GM19438 (cell line): ENCODE data around the gene RNU6-1.

ENCODE experiments used
- ATAC-seq: cut with Tn5 transposase; IDR thresholded peaks from one replicate; pipeline ENCODE4 v1.9.1; 2021; ENCODE audit warnings: low read depth; ENCODE audit not compliant: unreplicated experiment

Gene RNU6-1

DNA sequence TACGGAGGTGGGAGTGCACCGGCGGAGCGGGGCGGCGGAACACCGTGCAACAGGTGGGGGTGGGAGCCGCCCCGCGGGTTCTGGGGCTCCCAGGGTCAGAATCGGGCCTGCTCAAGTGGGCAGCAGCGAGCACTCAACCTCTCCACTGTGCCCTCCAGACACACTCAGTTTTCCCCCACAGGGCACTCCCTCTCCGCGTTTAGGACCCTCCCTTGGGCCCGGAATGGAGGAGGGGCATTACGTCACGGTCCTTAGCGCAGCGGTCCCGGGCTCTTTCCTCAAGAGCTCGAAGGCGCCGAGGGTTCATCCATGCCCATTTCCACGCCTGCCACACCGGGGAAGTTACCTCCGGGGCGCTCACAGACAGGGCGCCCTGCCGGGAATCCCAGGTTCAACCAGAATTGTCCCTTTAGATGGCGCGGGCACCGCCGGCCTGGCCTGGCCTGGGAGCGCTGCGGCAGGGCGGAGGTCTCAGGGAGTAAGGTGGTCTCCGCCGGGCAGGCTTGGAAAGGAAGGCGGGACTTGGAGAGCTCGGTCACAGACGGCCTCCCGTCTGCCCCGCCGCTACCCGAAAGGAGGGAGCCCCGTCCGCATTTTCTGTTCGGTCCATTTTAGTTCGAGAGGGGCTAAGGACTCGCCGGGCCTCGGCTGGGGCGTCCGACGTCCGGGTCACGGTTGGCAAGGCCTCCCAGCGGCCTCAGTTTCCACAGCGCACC, 5.1 kb downstream of the RNU6-1 start:
- ATAC-seq: no peak

- no peak for ATAC-seq
Observed at GRCh38 chr15:67833710-67834511, 5.9 kb downstream of the RNU6-1 start.

DNA sequence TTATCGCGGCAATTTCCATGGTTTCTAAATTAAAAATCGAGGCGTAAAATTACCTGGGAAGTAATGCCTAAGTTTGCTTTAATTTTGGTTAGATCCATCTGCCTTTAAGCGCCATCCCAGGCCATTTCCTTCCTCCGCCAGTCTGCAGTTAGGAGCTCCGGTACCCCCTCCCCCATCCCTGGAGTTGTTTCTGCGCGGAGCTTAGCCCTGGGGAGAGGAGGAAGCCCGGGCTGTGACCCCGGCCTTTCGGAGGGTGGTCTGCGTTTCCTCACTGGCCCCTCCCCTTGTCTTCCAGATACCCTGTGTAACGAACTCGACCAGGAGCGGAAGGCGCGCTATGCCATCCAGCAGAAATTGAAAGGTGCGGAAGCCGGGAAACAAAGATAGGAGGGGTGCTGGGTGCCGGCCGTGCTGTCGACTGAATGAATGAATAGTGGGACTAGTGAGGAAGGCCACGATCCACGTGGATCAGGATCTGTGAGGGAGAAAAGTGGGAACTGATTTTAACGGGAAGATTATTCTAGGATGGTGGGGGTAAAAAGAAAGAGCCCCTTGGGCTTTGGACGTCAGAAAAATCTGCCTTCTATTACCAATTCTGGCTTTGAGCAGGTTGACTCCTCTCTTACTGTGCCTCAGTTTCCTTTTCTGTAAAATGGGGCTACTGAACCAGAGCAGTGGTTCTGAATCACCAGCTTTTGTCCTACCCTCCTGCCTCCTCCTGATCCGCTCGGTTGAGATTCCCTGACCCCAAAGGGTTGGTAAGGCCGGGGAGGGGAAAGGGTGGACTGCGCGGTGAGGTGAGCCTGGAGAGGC, 6.7 kb downstream of the RNU6-1 start:
- ATAC-seq: no peak

DNA sequence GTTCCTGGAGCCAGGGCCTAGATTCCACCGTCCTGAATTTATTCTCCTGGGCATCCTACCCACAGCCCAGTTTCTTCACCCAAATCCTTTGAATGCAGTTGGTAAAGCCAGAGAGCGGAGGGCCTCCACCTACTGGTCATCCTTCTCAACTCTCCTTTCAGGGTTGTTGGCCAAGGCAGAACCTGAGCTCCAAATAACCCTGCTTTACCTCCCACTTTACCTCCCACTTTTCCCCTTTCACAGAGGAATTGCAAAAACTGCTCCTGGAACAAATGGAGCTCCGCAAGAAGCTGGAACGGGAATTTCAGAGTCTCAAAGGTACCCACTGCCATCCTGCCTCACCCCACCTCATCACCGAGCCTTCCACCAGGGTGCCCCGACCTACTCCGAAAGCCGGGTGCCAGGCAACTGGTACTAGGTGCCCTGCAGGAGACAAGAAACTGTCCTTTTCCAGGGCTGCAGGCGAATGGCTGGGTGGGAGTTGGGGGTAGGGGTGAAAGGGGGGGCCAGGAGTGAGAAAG, 7.8 kb downstream of the RNU6-1 start:
- ATAC-seq: no peak

GRCh38 chr15:67831363-67831762, 8.5 kb downstream of the RNU6-1 start:
- ATAC-seq: no peak

- no peak for ATAC-seq
Observed at GRCh38 chr15:67829647-67830504, 10.0 kb downstream of the RNU6-1 start.

GRCh38 chr15:67828969-67829646, 10.7 kb downstream of the RNU6-1 start:
- ATAC-seq: no peak

GRCh38 chr15:67828278-67828968, 11.4 kb downstream of the RNU6-1 start:
- no peak for ATAC-seq

DNA sequence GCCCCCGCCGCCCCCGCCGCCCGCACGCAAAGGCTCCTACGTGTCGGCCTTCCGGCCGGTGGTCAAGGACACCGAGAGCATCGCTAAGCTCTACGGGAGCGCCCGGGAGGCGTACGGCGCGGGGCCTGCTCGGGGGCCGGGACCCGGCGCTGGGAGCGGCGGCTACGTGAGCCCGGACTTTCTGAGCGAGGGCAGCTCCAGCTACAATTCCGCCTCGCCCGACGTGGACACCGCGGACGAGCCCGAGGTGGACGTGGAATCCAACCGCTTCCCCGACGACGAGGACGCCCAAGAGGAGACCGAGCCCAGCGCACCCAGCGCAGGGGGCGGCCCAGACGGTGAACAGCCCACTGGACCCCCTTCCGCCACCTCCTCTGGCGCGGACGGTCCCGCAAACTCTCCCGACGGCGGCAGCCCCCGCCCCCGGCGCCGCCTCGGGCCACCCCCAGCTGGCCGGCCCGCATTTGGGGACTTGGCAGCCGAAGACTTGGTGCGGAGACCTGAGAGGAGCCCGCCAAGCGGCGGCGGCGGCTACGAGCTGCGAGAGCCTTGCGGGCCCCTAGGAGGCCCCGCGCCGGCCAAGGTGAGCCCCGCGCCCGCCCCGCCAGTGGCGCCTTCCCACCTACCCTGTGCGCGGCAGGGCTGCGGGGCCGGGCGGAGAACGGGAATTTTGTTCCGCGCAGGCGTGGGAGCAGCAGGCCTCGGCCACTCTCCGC, 12.1 kb downstream of the RNU6-1 start:
- ATAC-seq: no peak

DNA sequence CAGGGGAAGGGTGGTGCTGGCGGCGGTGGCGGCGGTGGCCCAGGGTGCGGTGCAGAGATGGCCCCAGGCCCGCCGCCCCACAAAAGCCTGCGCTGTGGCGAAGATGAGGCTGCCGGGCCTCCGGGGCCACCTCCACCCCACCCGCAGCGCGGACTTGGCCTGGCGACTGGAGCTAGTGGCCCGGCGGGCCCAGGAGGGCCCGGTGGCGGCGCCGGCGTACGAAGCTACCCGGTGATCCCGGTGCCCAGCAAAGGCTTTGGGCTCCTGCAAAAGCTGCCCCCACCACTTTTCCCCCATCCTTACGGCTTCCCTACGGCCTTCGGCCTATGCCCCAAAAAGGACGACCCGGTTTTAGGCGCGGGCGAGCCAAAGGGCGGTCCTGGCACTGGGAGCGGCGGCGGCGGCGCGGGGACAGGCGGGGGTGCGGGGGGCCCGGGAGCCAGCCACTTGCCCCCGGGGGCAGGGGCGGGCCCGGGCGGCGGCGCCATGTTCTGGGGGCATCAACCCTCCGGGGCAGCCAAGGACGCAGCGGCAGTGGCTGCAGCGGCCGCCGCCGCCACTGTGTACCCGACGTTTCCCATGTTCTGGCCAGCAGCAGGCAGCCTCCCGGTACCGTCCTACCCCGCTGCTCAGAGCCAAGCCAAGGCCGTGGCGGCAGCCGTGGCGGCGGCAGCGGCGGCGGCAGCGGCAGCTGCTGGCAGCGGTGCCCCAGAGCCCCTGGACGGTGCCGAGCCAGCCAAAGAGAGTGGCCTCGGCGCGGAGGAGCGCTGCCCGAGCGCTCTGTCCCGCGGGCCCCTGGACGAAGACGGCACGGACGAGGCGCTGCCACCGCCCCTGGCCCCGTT, 12.9 kb downstream of the RNU6-1 start:
- no peak for ATAC-seq

DNA sequence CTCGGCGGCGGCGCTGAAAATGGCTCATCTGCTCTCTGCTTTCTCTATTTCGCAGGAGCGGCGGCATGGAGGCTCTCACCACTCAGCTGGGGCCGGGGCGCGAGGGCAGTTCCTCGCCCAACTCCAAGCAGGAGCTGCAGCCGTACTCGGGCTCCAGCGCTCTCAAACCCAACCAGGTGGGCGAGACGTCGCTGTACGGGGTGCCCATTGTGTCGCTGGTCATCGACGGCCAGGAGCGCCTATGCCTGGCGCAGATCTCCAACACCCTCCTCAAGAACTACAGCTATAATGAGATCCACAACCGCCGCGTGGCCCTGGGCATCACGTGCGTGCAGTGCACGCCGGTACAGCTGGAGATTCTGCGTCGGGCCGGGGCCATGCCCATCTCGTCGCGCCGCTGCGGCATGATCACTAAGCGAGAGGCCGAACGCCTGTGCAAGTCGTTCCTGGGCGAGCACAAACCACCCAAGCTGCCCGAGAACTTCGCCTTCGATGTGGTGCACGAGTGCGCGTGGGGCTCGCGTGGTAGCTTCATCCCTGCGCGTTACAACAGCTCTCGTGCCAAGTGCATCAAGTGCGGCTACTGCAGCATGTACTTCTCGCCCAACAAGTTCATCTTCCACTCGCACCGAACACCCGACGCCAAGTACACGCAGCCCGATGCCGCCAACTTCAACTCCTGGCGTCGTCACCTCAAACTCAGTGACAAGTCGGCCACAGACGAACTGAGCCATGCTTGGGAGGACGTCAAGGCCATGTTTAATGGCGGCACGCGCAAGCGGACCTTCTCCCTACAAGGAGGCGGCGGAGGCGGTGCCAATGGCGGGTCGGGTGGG, 13.7 kb downstream of the RNU6-1 start:
- no peak for ATAC-seq

- no peak for ATAC-seq
Observed at GRCh38 chr15:67824976-67825880, 14.6 kb downstream of the RNU6-1 start, which contains the start of gene SKOR1. Gene SKOR1, plus strand, starts transcription at chr15:67825509. Its CDS starts 94 bp downstream, at chr15:67825603.

DNA sequence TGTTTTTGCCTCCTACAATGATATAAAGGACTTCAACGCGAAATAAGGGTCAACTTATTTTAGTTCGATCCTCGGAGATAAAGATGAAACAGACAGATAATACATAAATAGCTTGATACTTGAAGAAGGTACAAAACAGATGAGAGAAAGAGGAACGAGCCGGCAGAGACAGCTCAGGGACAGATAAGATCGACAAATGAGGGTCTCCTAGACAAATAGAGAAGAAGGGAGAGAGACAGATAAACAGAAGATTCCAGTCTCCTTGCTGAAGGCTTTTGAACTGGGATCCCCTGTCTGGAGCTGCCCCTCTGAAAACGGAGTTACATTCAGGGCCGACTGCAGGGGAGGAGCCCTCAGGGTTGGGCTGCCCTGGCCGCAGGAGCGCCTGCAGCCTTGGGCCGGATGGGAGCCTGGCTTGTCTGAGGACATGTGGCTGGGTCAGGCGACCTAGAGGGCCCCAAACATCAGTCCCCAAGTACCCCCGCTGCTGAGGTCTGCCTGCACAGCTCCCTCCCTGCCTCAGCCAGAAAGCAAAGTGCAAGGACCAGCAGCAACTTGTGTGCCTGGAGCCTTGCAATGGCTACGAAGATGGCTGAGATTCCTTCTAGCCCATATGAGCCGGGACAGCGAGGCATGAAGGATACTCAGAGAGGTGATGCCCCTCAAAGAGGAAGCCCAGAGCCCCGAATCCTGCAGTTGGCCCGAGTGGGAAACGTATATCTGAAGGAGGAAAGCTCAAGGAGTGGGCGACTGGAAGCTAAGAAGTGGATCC, 15.5 kb downstream of the RNU6-1 start:
- ATAC-seq: no peak

DNA sequence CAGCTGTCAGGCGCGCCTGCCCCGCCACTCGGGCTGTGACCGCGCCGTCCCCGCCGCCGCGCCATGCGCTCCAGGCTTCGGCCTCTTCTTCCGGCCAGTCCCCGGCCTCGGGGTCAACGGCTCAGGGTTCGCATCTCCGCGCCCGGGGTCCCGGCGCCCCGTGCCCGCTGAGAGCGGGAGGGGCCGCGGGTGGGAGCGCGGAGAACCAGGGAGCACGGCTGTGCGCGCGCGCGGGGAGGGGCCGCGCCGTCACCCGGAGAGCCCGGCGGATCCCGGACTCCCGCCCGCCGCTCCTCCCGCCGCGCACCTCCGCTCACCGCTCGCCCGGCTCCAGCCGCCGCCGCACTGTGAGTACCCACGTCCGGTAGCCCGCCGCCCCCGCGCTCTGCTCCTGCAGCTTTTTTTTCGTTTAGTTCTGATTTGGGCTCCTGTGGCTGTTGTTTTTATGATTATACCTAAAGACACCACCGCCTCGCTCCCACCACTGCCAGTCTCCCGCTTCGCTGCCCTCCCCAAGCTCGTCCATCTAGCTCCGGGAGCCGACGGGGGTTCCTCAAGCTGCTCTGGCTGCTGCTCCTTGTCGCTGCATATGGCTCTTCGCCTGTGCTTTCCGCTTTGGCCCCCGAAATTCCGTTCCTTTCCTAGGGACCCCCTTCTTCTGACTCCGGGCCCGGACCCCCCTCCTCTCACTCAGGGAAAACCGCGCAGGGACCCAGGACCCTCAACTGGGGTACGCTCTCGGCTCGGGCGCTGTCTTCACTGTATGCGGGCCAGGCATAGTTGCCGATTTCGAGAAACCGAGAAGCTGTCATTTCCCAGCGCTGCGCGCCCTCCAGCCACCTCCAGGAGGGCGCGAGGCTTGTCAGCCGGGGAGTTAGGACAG, 16.3 kb downstream of the RNU6-1 start:
- no peak for ATAC-seq
